Measurements from ENCODE around the gene SLC7A10. TPM values are rescaled to one million over a fixed set of nuclear protein-coding genes. Genes with fewer than 3 reads are reported as not detected.

Gene SLC7A10
- total and polyA plus RNA-seq, 3 donors from 2014 or later = 2.1 to 5.8 (median 3.0) TPM

DNA sequence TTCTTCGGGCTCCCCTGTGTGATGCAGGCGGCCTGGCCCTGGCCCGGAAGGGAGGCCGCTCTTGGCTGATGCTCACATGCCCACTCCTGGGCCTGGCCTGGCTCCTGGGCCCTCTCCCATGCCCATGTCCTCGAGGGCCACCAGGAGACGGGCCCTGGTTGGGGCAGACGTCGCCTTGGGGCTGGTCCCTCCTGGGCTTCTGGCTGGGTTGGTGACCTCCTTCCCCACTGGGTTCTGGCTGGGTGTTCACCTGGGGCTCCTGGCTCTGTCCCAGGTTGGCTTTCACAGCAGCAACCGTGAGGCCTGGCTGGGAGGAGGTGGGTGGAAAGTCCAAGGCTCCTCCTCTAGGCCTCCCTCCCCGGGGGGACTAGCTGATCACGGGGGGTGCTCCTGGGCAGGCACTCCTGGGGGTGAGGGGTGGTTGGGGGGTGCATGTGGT, 15.5 kb upstream of the SLC7A10 start:
- WGBS, 2 donors = 79% methylated on average over 11 of the region's 11 CpGs; no CpG with 5 or more reads in 1 of the 2 donors

DNA sequence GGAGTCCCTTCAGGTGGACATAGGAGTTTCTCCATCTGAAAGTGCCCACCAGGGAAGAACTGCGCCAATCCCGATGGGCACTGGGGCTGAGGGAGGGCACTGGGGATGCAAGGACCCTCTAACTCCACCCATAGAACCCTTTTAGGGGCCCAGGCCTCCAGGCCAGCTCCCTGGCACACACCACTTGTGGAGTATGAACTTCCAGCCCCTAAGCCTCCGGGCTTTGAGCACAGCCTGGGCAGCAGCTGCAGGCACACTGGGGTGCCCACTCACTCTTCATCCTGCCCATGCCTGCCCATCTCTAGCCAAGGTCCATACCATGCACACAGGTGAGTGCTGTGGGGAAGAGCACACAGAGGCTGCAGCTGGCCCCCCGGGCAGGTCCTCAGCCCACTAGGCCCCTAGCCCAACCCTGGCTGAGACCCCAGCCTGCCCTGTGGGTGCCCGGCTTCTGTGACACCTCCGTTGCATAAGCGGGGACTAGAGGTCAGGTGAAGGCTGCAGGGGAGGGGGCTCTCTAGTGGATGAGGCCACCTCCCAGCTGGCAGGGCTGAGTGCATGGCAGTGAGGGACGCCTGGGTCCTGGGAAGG, 14.6 kb upstream of the SLC7A10 start:
- H3K27ac ChIP-seq = no peak overlapping the region
- intact Hi-C loops (cut with DNase I; ENCODE audit: low total_unique reads) = no loop called here
- no peak for TF ChIP-seq POLR2A (IDR thresholded peaks at IDR 0.05)
- TF ChIP-seq, protein P1, sequence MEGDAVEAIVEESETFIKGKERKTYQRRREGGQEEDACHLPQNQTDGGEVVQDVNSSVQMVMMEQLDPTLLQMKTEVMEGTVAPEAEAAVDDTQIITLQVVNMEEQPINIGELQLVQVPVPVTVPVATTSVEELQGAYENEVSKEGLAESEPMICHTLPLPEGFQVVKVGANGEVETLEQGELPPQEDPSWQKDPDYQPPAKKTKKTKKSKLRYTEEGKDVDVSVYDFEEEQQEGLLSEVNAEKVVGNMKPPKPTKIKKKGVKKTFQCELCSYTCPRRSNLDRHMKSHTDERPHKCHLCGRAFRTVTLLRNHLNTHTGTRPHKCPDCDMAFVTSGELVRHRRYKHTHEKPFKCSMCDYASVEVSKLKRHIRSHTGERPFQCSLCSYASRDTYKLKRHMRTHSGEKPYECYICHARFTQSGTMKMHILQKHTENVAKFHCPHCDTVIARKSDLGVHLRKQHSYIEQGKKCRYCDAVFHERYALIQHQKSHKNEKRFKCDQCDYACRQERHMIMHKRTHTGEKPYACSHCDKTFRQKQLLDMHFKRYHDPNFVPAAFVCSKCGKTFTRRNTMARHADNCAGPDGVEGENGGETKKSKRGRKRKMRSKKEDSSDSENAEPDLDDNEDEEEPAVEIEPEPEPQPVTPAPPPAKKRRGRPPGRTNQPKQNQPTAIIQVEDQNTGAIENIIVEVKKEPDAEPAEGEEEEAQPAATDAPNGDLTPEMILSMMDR (IDR thresholded peaks at IDR 0.05) = no peak
- H3K4me1 ChIP-seq = peaks cover 7% of the 10 kb centered on the region
- WGBS, 2 donors = 83 to 91% methylated on average over 4 to 7 of the region's 8 CpGs
- no peaks in the 10 kb centered on the region for H3K9me3 ChIP-seq
- no peaks in the 10 kb centered on the region for H3K36me3 ChIP-seq (ENCODE audit: low read depth, missing control alignments)
- no peak for DNase-seq
- no peaks in the 10 kb centered on the region for H3K27me3 ChIP-seq
- H3K4me3 ChIP-seq = no peak overlapping the region

More for the DNA sequence above, 15.5 kb upstream of the SLC7A10 start:
- H3K27ac ChIP-seq = no peak overlapping the region
- H3K4me3 ChIP-seq = no peak overlapping the region
- H3K9me3 ChIP-seq = no peaks in the 10 kb centered on the region
- H3K27me3 ChIP-seq = no peaks in the 10 kb centered on the region
- no peak for DNase-seq
- H3K4me1 ChIP-seq = peaks cover 7% of the 10 kb centered on the region
- H3K36me3 ChIP-seq (ENCODE audit: low read depth, missing control alignments) = no peaks in the 10 kb centered on the region
- intact Hi-C loops (cut with DNase I; ENCODE audit: low total_unique reads) = no loop called here
- no peak for TF ChIP-seq POLR2A (IDR thresholded peaks at IDR 0.05)
- TF ChIP-seq, protein P1 (IDR thresholded peaks at IDR 0.05) = no peak

DNA sequence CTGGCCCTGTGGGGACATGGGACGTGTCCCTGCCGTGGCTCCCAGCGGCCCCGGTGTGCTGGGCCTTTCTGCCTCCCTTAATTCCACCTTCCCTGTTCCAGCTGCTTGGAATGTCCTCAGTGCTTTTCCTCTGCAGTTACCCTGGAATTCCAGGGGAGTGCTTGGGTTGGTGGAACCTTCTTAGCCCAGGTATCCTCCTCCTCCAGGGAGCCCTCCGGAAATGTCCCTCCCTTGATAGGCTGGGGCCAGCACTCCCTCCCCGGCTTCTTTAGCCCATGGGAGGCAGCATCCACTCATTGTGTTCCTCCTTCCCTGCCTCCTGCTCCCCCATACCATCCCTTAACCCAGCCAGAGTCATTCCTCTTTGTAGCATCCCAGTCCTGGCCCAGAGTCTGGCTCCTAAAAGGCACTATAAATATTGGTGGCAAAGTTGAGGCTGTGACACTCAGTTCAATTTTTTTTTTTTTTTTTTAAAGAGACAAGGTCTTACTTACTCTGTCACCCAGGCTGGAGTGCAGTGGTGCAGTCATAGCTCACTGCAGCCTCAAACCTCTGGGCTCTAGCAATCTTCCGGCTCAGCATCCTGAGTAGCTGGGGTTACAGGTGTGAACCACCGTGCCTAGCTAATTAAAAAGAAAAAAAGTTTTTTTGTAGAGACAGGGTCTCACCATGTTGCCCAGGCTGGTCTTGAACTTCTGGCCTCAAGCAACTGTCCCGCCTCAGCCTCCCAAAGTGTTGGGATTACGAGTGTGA, 13.7 kb upstream of the SLC7A10 start:
- no peak for DNase-seq
- 74 to 80% methylated on average over 10 of the region's 10 CpGs for WGBS, 2 donors
- no peak for TF ChIP-seq POLR2A (IDR thresholded peaks at IDR 0.05)
- TF ChIP-seq, protein P1 (IDR thresholded peaks at IDR 0.05) = no peak
- Histone ChIP-seq H3K4me3 (no peak overlapping the region), H3K36me3 (ENCODE audit: low read depth, missing control alignments) (no peaks in the 10 kb centered on the region), H3K4me1 (peaks cover 7% of the 10 kb centered on the region), H3K9me3 (no peaks in the 10 kb centered on the region), H3K27me3 (no peaks in the 10 kb centered on the region), H3K27ac (no peak overlapping the region)
- intact Hi-C loops (cut with DNase I; ENCODE audit: low total_unique reads) = loop anchor here (5.0 to 10.0 kb wide), 2 partner anchors 168 to 535 kb away; no protein-coding TSS in a partner anchor

DNA sequence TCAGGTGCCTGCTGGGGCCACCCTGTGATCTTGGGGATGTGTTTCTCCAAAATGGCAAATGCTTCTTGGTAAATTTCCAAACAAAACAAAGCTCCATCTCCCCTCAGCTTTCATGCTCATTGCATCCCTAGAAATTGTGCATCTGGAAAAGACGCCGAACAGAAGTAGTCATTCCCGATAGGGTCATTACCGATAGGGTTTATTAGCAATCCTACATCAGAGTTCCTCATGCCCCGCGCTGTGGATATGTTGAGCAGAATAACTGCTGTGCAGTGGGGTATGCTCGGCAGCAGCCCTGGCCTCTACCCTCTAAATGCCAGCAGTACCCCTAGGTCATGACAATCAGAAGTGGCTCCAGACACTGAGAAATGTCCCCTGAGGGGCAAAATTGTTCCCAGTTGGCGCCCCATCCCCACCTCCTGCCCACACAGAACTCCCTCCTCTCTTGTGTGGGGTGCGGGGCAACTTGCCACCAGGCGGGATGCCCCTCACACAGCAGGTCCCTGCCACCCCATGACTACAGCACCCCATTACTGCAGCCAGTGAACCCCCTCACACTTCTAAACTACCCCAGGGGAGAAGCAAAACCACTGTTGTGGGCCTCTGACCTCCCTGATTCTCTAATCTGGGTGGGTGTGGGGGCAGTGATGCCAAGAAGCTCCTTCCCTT, 13.0 kb upstream of the SLC7A10 start:
- DNase-seq = no peak
- no peaks in the 10 kb centered on the region for H3K27me3 ChIP-seq
- no peaks in the 10 kb centered on the region for H3K36me3 ChIP-seq (ENCODE audit: low read depth, missing control alignments)
- no peaks in the 10 kb centered on the region for H3K9me3 ChIP-seq
- 89 to 90% methylated on average over 9 to 10 of the region's 10 CpGs for WGBS, 2 donors
- peaks cover 7% of the 10 kb centered on the region for H3K4me1 ChIP-seq
- no peak overlapping the region for H3K27ac ChIP-seq
- TF ChIP-seq, protein P1 (IDR thresholded peaks at IDR 0.05) = no peak
- TF ChIP-seq POLR2A (IDR thresholded peaks at IDR 0.05) = no peak
- H3K4me3 ChIP-seq = no peak overlapping the region
- intact Hi-C loops (cut with DNase I; ENCODE audit: low total_unique reads) = loop anchor here (5.0 to 10.0 kb wide), 2 partner anchors 169 to 536 kb away; no protein-coding TSS in a partner anchor

Data from testis (tissue), 3 donors.